T-helper 2 cell treated with Interferon-gamma antibody and Interleukin-4, amounts not matched to agents 5 μg/mL and 100 μg/mL, for 36 hours (primary cell): ENCODE data around the gene RAB9A.
A peak's percentile ranks its signal among the peaks of the same experiment; 100 is the strongest.
"Not testable (repeated sequence)": the region's sequence is repeated elsewhere in the genome, so short reads cannot be mapped to it uniquely, and the experiment has no call there.

Source experiments
- DNase-seq: peaks from one replicate; pipeline ENCODE4 v3.0.0; 2021; ENCODE audit warnings: low spot score
- H3K27ac Mint-ChIP-seq: one replicate; pipeline ENCODE4 v1.8.0; 2021; ENCODE audit warnings: mild to moderate bottlenecking, mixed read lengths
- H3K27me3 Mint-ChIP-seq: one replicate; pipeline ENCODE4 v1.8.0; 2021; ENCODE audit warnings: low read depth, mixed read lengths
- H3K36me3 Mint-ChIP-seq: one replicate; pipeline ENCODE4 v1.8.0; 2021; ENCODE audit warnings: low read depth, mixed read lengths
- H3K4me1 Mint-ChIP-seq: one replicate; pipeline ENCODE4 v1.8.0; 2021; ENCODE audit warnings: low read depth, mixed read lengths
- H3K4me3 Mint-ChIP-seq: one replicate; pipeline ENCODE4 v1.8.0; 2022; ENCODE audit warnings: mild to moderate bottlenecking, moderate library complexity, mixed read lengths
- H3K9me3 Mint-ChIP-seq: one replicate; pipeline ENCODE4 v1.8.0; 2021; ENCODE audit warnings: mixed read lengths

Gene RAB9A

DNA sequence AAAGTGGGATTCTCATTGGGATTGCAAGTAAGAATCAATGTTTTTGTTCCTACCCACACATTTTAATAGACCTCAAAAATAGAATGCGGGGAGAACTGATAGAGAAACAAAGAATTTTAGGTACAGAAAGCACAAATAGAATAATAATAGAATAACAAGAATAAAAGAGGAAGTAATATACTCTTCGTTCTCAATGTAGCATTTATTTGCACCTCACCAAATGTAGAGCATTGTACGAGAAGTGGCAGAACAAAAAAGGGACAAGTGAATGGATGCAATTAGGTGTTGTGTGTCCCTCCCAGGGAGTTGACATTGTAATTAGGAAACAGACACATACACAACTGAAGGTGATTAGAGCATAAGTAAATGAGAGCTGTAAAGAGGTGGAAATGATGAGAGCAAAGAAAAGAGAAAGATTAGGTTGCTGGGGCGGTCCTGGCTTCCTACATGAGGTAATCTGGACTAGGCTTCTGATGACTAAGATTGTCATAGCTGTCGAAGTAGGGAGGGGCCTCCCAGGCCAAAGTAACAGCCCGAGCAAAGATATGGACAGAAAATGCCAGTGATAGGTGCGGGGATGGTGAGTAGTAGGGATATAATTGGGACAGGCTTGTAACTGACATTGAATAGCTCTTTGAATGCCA is 10.4 kb downstream of the RAB9A start:
- Mint-ChIP-seq H3K4me1 (peaks cover 32% of the 10 kb centered on the region), H3K36me3 (peaks cover 11% of the 10 kb centered on the region), H3K27me3 (no peaks in the 10 kb centered on the region), H3K4me3 (no peak overlapping the region), H3K27ac (peak overlapping the region; percentile 48), H3K9me3 (no peaks in the 10 kb centered on the region)
- DNase-seq: no peak

DNA sequence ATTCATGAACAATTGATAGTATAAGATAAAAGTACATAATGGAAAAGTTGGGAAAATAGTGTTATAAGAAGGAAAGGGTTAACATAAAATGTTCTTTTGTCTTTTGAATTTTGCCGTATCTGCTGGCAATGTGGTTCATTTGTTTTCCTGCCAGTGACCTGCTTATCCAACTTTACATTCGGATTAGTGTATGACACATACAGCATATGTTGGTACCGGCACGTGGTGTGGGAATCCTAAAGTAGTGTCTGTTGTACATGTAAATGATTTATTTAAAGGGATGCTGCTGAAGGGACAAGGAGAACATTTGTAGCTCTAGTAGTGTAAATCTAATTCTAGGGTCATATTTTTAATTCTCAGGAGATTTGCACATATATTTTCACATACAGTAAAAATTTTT is 11.5 kb downstream of the RAB9A start:
- DNase-seq: no peak
- Mint-ChIP-seq H3K36me3 (peaks cover 10% of the 10 kb centered on the region), H3K27ac (no peak overlapping the region), H3K4me3 (no peak overlapping the region), H3K27me3 (no peaks in the 10 kb centered on the region), H3K4me1 (peaks cover 30% of the 10 kb centered on the region), H3K9me3 (no peaks in the 10 kb centered on the region)

GRCh38 chrX:13702111-13702789 is 13.3 kb downstream of the RAB9A start:
- Mint-ChIP-seq H3K4me1 (peaks cover 28% of the 10 kb centered on the region), H3K4me3 (no peak overlapping the region), H3K27ac (no peak overlapping the region), H3K9me3 (no peaks in the 10 kb centered on the region), H3K36me3 (peaks cover 8% of the 10 kb centered on the region), H3K27me3 (no peaks in the 10 kb centered on the region)
- DNase-seq: no peak

DNA sequence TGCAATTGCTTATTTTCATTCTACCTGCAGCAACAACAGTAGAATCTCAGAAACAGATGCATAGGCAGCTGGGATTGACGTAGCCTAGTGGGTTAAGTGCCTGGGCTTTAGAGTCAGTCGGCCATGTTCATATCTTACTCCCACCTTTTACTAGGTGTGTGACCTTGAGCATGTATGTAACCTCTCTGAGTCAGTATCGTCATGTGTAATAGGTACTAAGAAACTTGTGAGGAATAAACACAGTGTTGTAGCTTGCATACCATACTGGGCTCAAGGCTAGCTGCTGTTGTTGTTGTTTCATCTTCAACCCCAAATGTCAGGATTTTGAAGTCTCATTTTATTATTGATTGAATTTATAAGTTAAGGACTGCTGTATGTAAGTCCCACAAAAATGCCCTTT is 14.2 kb downstream of the RAB9A start:
- Mint-ChIP-seq H3K36me3 (peaks cover 9% of the 10 kb centered on the region), H3K9me3 (no peaks in the 10 kb centered on the region), H3K4me1 (peaks cover 26% of the 10 kb centered on the region), H3K27ac (no peak overlapping the region), H3K27me3 (no peaks in the 10 kb centered on the region), H3K4me3 (no peak overlapping the region)
- no peak for DNase-seq

- no peak for DNase-seq
- Mint-ChIP-seq H3K9me3 (no peaks in the 10 kb centered on the region), H3K27me3 (no peaks in the 10 kb centered on the region), H3K4me1 (peaks cover 26% of the 10 kb centered on the region), H3K4me3 (no peak overlapping the region), H3K36me3 (peaks cover 9% of the 10 kb centered on the region), H3K27ac (no peak overlapping the region)
Measured at GRCh38 chrX:13703589-13703988, 14.7 kb downstream of the RAB9A start.

- H3K4me1 Mint-ChIP-seq: no peaks in the 10 kb centered on the region
- DNase-seq: no peak
- no peak overlapping the region for H3K4me3 Mint-ChIP-seq
- no peaks in the 10 kb centered on the region for H3K27me3 Mint-ChIP-seq
- no peaks in the 10 kb centered on the region for H3K9me3 Mint-ChIP-seq
- no peak overlapping the region for H3K27ac Mint-ChIP-seq
- peaks cover 29% of the 10 kb centered on the region for H3K36me3 Mint-ChIP-seq
Measured at GRCh38 chrX:13711141-13711540, 22.2 kb downstream of the RAB9A start.

DNA sequence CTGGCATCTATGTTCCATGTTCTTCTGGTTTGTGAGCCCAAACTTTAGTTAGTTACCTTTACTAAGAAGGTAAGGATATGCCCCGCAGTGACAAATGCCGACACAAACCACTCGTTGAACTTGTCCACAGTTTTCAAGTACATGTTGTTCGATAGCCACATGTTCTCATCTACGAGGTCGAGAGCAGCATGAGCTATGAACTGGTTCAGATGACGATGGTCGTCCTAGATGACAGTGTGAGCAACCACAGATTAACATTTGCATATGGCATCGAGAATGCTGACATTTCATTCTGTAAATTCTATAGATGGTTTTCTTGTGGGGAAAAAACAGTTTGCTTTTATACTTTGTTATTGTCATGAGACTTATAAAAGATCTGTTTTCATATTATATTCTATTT is 27.5 kb downstream of the RAB9A start:
- H3K27ac Mint-ChIP-seq: no peak overlapping the region
- no peaks in the 10 kb centered on the region for H3K9me3 Mint-ChIP-seq
- no peaks in the 10 kb centered on the region for H3K27me3 Mint-ChIP-seq
- peaks cover 46% of the 10 kb centered on the region for H3K36me3 Mint-ChIP-seq
- no peak overlapping the region for H3K4me3 Mint-ChIP-seq
- DNase-seq: no peak
- peaks cover 7% of the 10 kb centered on the region for H3K4me1 Mint-ChIP-seq

GRCh38 chrX:13716905-13717304 is 28.0 kb downstream of the RAB9A start:
- Mint-ChIP-seq H3K27ac (no peak overlapping the region), H3K9me3 (no peaks in the 10 kb centered on the region), H3K4me1 (peaks cover 8% of the 10 kb centered on the region), H3K27me3 (no peaks in the 10 kb centered on the region), H3K4me3 (no peak overlapping the region), H3K36me3 (peaks cover 42% of the 10 kb centered on the region)
- no peak for DNase-seq

GRCh38 chrX:13717700-13718472 is 29.0 kb downstream of the RAB9A start:
- peak overlapping the region; percentile 49 for H3K27ac Mint-ChIP-seq

DNA sequence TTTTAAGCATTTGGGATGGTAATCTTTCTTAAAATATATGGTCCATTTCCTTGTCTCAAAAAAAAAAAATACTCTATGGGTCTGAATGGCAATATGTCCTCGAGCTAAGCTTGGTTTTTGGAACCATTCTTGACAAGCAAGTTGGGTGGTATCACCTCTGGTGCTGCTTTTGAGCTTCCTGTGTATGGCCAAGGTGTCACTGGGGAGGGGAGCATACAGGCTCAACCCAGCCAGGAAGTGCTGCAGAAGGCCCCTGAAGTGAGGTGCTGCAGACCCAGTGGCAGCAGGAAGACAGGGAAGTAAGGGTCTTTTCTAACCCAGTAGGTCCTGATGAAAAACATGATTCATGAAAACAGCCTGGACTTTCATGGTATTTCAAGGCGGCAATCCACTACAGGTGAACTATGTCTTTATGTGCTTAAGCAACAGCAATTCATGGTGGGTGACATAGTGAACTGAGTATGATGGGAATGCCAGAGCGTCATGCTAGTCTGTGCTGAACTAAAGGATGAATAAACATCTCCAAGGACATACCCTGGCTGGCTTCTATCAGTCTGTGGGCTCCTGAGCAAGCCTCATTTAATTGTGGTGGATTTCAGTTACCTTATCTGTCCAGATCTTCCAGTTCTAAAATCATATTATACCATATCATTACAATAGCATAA is 30.4 kb downstream of the RAB9A start:
- Mint-ChIP-seq H3K4me3 (no peak overlapping the region), H3K27me3 (no peaks in the 10 kb centered on the region), H3K4me1 (peaks cover 20% of the 10 kb centered on the region), H3K9me3 (no peaks in the 10 kb centered on the region), H3K27ac (peak overlapping the region; percentile 52), H3K36me3 (peaks cover 48% of the 10 kb centered on the region)
- DNase-seq: no peak

More at GRCh38 chrX:13717700-13718472, 29.0 kb downstream of the RAB9A start:
- no peaks in the 10 kb centered on the region for H3K9me3 Mint-ChIP-seq
- no peaks in the 10 kb centered on the region for H3K27me3 Mint-ChIP-seq
- peaks cover 11% of the 10 kb centered on the region for H3K4me1 Mint-ChIP-seq
- no peak for DNase-seq
- peaks cover 39% of the 10 kb centered on the region for H3K36me3 Mint-ChIP-seq
- no peak overlapping the region for H3K4me3 Mint-ChIP-seq

DNA sequence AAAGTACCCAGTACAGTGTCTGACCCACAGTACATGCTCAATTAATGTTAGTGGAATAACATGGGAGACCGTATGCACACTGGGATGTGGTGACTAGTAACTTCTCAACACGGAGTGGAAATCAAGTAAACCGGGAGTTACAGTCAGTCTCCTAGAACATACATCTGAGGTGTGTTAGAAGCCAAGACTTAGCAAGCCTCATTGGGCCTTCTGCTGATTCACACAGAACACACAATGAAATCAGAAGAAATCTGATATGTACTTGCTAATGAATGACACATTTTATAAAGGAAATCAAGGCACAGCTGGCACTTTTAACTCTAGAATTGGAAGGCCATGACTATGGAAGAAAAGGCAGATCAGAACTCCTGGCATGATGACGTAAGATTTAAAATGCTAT is 32.4 kb downstream of the RAB9A start:
- Mint-ChIP-seq H3K27ac (no peak overlapping the region), H3K4me1 (peaks cover 30% of the 10 kb centered on the region), H3K9me3 (peaks cover 8% of the 10 kb centered on the region), H3K36me3 (peaks cover 44% of the 10 kb centered on the region), H3K4me3 (no peak overlapping the region), H3K27me3 (no peaks in the 10 kb centered on the region)
- no peak for DNase-seq

DNA sequence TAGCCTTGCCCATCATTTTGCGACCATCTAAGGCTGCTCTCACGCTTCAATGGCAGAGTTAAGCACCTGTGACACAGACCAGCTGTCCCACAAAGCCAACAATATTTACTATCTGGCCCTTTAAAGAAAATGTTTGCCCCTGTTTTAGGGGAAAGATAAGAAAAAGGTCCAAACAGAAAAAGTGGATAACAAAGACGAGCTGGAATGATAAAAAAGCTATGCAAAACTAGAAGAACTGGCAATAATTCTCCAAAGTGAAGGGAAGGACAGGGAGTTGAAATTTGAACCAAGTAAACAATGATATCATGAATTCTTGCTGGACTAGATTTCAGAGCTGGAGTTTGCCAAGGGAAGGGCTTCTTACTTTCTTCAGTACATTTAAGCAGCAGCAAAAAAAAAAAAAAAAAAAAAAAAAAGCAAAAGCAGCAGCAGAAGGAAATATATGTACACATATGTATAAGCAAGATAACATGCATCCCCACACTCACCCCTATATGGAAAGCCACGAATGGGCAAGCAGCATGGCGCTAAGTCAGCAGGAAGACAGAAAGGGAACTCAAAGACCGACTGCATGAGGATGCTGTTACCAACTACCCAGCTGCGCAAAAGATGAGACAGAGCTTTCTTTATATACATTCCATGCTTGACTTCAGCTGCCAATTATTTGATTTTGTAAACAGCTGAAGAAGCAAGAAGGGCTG is 33.0 kb downstream of the RAB9A start:
- no peak overlapping the region for H3K4me3 Mint-ChIP-seq
- no peak overlapping the region for H3K27ac Mint-ChIP-seq
- H3K9me3 Mint-ChIP-seq: peaks cover 13% of the 10 kb centered on the region
- DNase-seq: no peak
- H3K4me1 Mint-ChIP-seq: peaks cover 34% of the 10 kb centered on the region
- peaks cover 47% of the 10 kb centered on the region for H3K36me3 Mint-ChIP-seq
- no peaks in the 10 kb centered on the region for H3K27me3 Mint-ChIP-seq

GRCh38 chrX:13724878-13725277 is 36.0 kb downstream of the RAB9A start:
- not testable (repeated sequence) for H3K27me3 Mint-ChIP-seq, H3K27ac Mint-ChIP-seq, H3K4me3 Mint-ChIP-seq
- Mint-ChIP-seq H3K4me1 (peaks cover 35% of the 10 kb centered on the region), H3K36me3 (peaks cover 59% of the 10 kb centered on the region), H3K9me3 (peaks cover 19% of the 10 kb centered on the region)
- peak; percentile 6 for DNase-seq
